Effector CD8-positive, alpha-beta T cell (primary cell): ENCODE data around the gene C2orf76.
"Not testable (repeated sequence)": the region's sequence is repeated elsewhere in the genome, so short reads cannot be mapped to it uniquely, and the experiment has no call there.

Experiments
- DNase-seq: peaks from one replicate; lab custom pipeline; 2025; lab: John Stamatoyannopoulos, UW
- total RNA-seq, 4 experiments: gene quantifications; one replicate each; lab custom pipeline; 2026; lab: John Stamatoyannopoulos, UW

C2orf76 gene
- total RNA-seq, result 2.9 to 9.5 (median 6.7) reads per million in 4 experiments

- DNase-seq, result peak; percentile 84
Measured at GRCh38 chr2:119366649-119367471, at the start of gene C2orf76, which contains the start of gene DBI. Gene C2orf76 (minus strand): TSS chr2:119366834. CDS start chr2:119339959, 26,875 bp downstream. Gene DBI (plus strand): TSS chr2:119366977. CDS start chr2:119367052, 75 bp downstream.

- DNase-seq, result no peak
Measured at GRCh38 chr2:119415630-119416029, 49.0 kb upstream of the C2orf76 start.

- DNase-seq, result no peak
Measured at GRCh38 chr2:119414894-119415293, 48.3 kb upstream of the C2orf76 start.

- DNase-seq, result no peak
Measured at GRCh38 chr2:119409506-119409905, 42.9 kb upstream of the C2orf76 start.

- DNase-seq, result no peak
Measured at GRCh38 chr2:119408221-119408619, 41.6 kb upstream of the C2orf76 start.

- no peak for DNase-seq
Measured at GRCh38 chr2:119407430-119408220, 41.0 kb upstream of the C2orf76 start.

GRCh38 chr2:119405151-119405550 lies 38.5 kb upstream of the C2orf76 start:
- DNase-seq, result no peak

GRCh38 chr2:119403618-119404017 lies 37.0 kb upstream of the C2orf76 start:
- not testable (repeated sequence) for DNase-seq

- DNase-seq, result no peak
Measured at GRCh38 chr2:119402645-119403560, 36.3 kb upstream of the C2orf76 start.

- no peak for DNase-seq
Measured at GRCh38 chr2:119402106-119402505, 35.5 kb upstream of the C2orf76 start.

- DNase-seq, result no peak
Measured at GRCh38 chr2:119397196-119397595, 30.6 kb upstream of the C2orf76 start.

- no peak for DNase-seq
Measured at GRCh38 chr2:119393971-119394748, 27.5 kb upstream of the C2orf76 start.

- no peak for DNase-seq
Measured at GRCh38 chr2:119389615-119390306, 23.1 kb upstream of the C2orf76 start.

- DNase-seq, result no peak
Measured at GRCh38 chr2:119387381-119388129, 20.9 kb upstream of the C2orf76 start.

- no peak for DNase-seq
Measured at GRCh38 chr2:119385466-119385865, 18.8 kb upstream of the C2orf76 start.

- no peak for DNase-seq
Measured at GRCh38 chr2:119384971-119385370, 18.3 kb upstream of the C2orf76 start.

- DNase-seq, result no peak
Measured at GRCh38 chr2:119383410-119384140, 16.9 kb upstream of the C2orf76 start.

GRCh38 chr2:119378566-119378965 lies 11.9 kb upstream of the C2orf76 start:
- no peak for DNase-seq

- DNase-seq, result no peak
Measured at GRCh38 chr2:119377993-119378345, 11.3 kb upstream of the C2orf76 start.
